ENCODE data around the gene SH3BP5. TPM values are rescaled to one million over a fixed set of nuclear protein-coding genes. Genes with fewer than 3 reads are reported as not detected.

Gene SH3BP5
- total RNA-seq, 1 donor from 2014 or later = 110 TPM

GRCh38 chr3:15339001-15339400 lies 6.6 kb upstream of the SH3BP5 start:
- Histone ChIP-seq H3K9me3 (no peaks in the 10 kb centered on the region), H3K27me3 (no peaks in the 10 kb centered on the region), H3K27ac (no peak overlapping the region), H3K4me1 (no peaks in the 10 kb centered on the region), H3K36me3 (no peaks in the 10 kb centered on the region), H3K4me3 (no peak overlapping the region)
- no peak for TF ChIP-seq CTCF (IDR thresholded peaks at IDR 0.05)
- intact Hi-C loops (cut with DNase I) = no loop called here
- no peak for ATAC-seq
- no peak for DNase-seq

- ATAC-seq = no peak
These were observed 5.6 kb upstream of the SH3BP5 start for GRCh38 chr3:15337963-15338362.

GRCh38 chr3:15336057-15336456 lies 3.7 kb upstream of the SH3BP5 start:
- TF ChIP-seq CTCF (IDR thresholded peaks at IDR 0.05) = no peak
- Histone ChIP-seq H3K27ac (no peak overlapping the region), H3K36me3 (no peaks in the 10 kb centered on the region), H3K4me3 (no peak overlapping the region), H3K4me1 (peaks cover 11% of the 10 kb centered on the region), H3K9me3 (no peaks in the 10 kb centered on the region), H3K27me3 (no peaks in the 10 kb centered on the region)
- DNase-seq = no peak
- no peak for ATAC-seq
- intact Hi-C loops (cut with DNase I) = no loop called here

More at GRCh38 chr3:15337963-15338362, 5.6 kb upstream of the SH3BP5 start:
- H3K4me3 ChIP-seq = no peak overlapping the region
- intact Hi-C loops (cut with DNase I) = no loop called here
- DNase-seq = no peak
- peaks cover 3% of the 10 kb centered on the region for H3K4me1 ChIP-seq
- no peaks in the 10 kb centered on the region for H3K36me3 ChIP-seq
- no peaks in the 10 kb centered on the region for H3K9me3 ChIP-seq
- H3K27me3 ChIP-seq = no peaks in the 10 kb centered on the region
- H3K27ac ChIP-seq = no peak overlapping the region
- TF ChIP-seq CTCF (IDR thresholded peaks at IDR 0.05) = no peak

- no peaks in the 10 kb centered on the region for H3K36me3 ChIP-seq
- TF ChIP-seq CTCF (IDR thresholded peaks at IDR 0.05) = no peak
- intact Hi-C loops (cut with DNase I) = loop anchor here (5.0 kb wide), 1 partner anchor 67 kb away; no protein-coding TSS in a partner anchor
- H3K9me3 ChIP-seq = no peaks in the 10 kb centered on the region
- DNase-seq (no peak), ATAC-seq (no peak)
- no peak overlapping the region for H3K4me3 ChIP-seq
- H3K27me3 ChIP-seq = no peaks in the 10 kb centered on the region
- peaks cover 13% of the 10 kb centered on the region for H3K4me1 ChIP-seq
- no peak overlapping the region for H3K27ac ChIP-seq
These were observed 1.5 kb upstream of the SH3BP5 start for GRCh38 chr3:15333956-15334263.

GRCh38 chr3:15333099-15333955 lies 941 bp upstream of the SH3BP5 start:
- H3K27me3 ChIP-seq = no peaks in the 10 kb centered on the region
- H3K9me3 ChIP-seq = no peaks in the 10 kb centered on the region
- no peak for DNase-seq
- peak overlapping the region; percentile 95 for H3K4me3 ChIP-seq
- no peak for TF ChIP-seq CTCF (IDR thresholded peaks at IDR 0.05)
- no peaks in the 10 kb centered on the region for H3K36me3 ChIP-seq
- peaks cover 15% of the 10 kb centered on the region for H3K4me1 ChIP-seq
- ATAC-seq = no peak
- H3K27ac ChIP-seq = peak overlapping the region; percentile 85
- intact Hi-C loops (cut with DNase I) = loop anchor here (5.0 kb wide), 1 partner anchor 66 kb away; no protein-coding TSS in a partner anchor

Measured in upper lobe of right lung (tissue), 1 donor.